Measurements from ENCODE around the gene FAM3C. TPM values are rescaled to one million over a fixed set of nuclear protein-coding genes. Genes with fewer than 3 reads are reported as not detected.

Gene FAM3C
- total RNA-seq, 1 donor from 2014 or later, result 64.8 TPM

- DNase-seq (ENCODE audit: low spot score), result no peak
Measured at GRCh38 chr7:121300685-121301420, 95.3 kb downstream of the FAM3C start.

Other genes starting within 250 kb of the FAM3C start
- gene WNT16, start 67.3 kb downstream of the FAM3C start, total RNA-seq, result 0.17 TPM